ENCODE measurements around the gene KRT6B. TPM values are rescaled to one million over a fixed set of nuclear protein-coding genes. Genes with fewer than 3 reads are reported as not detected.

KRT6B gene
- total RNA-seq, 4 donors from 2014 or later: not detected

DNA sequence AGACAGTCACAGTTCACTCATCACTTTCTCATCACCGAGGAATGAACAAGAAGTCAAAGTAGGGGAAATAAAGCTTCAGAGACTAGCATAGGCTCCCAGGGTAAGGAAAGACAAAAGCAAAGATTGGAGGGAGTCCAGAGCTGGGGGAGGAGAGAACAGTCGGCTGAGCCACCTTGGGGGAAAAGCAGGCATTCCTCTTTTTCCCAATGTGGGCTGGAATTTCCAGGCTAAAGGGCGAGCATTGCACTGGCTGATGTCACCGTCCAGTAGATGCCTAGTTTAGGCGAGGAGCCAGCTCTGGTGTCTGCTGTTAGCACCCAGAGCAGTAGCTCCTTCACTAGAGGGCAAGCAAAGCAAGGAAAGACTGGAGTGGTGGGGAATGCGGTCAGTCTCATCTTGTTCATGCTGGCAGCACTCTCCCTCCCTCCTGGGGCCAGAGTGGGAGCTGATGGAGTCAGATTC, 9.3 kb downstream of the KRT6B start:
- no peak for ATAC-seq

DNA sequence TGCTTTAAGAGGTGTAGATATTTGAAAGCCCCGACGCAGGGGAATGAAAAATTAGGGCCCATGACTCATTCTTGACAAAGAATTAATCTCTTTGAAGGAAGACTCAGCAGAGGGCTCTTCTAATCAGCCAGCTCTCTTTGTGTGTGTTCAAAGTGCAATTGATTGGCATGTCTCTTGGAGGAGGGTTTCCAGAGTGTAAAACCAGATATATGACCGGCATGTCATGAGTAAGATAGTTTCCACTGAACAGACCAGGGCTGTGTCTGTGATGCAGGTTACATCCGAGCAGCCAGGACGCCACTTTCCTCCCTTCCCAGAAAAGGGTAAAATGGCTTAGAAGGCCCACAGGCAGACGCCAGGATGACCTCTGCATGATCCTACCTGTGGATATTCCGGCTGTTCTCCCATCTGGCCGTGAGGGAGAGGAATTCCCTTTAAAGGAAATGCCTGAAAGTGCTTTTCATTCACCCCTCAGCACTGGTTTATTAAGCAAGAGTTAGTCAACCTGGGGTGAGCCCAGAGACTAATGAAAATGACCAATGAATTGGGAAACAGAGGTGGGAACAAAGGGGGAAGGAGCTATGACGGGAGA, 10.5 kb downstream of the KRT6B start:
- no peaks in the 10 kb centered on the region for H3K4me1 ChIP-seq
- H3K27me3 ChIP-seq: peaks cover 0 to 5% (median 0%) of the 10 kb centered on the region in 3 donors
- in situ Hi-C loops (cut with MboI; ENCODE audit: low sequenced_read_pairs in 4 of 4): no loop called here
- no peak for TF ChIP-seq POLR2A (IDR thresholded peaks at IDR 0.05)
- TF ChIP-seq, protein P1, sequence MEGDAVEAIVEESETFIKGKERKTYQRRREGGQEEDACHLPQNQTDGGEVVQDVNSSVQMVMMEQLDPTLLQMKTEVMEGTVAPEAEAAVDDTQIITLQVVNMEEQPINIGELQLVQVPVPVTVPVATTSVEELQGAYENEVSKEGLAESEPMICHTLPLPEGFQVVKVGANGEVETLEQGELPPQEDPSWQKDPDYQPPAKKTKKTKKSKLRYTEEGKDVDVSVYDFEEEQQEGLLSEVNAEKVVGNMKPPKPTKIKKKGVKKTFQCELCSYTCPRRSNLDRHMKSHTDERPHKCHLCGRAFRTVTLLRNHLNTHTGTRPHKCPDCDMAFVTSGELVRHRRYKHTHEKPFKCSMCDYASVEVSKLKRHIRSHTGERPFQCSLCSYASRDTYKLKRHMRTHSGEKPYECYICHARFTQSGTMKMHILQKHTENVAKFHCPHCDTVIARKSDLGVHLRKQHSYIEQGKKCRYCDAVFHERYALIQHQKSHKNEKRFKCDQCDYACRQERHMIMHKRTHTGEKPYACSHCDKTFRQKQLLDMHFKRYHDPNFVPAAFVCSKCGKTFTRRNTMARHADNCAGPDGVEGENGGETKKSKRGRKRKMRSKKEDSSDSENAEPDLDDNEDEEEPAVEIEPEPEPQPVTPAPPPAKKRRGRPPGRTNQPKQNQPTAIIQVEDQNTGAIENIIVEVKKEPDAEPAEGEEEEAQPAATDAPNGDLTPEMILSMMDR (IDR thresholded peaks at IDR 0.05 in 4 of 5, conservative IDR thresholded peaks at IDR 0.05 in 1 of 5): no peak
- no peaks in the 10 kb centered on the region for H3K9me3 ChIP-seq
- no peaks in the 10 kb centered on the region for H3K36me3 ChIP-seq
- H3K27ac ChIP-seq: no peak overlapping the region
- no peak for DNase-seq
- ATAC-seq: no peak
- H3K4me3 ChIP-seq: no peak overlapping the region
- intact Hi-C loops (cut with DNase I; ENCODE audit: low total_unique reads): no loop called here

More for the DNA sequence above, 9.3 kb downstream of the KRT6B start:
- Histone ChIP-seq H3K36me3 (no peaks in the 10 kb centered on the region), H3K27ac (no peak overlapping the region), H3K9me3 (no peaks in the 10 kb centered on the region), H3K27me3 (peaks cover 0 to 5% (median 0%) of the 10 kb centered on the region in 3 donors), H3K4me3 (no peak overlapping the region), H3K4me1 (no peaks in the 10 kb centered on the region)
- DNase-seq: no peak
- no peak for TF ChIP-seq POLR2A (IDR thresholded peaks at IDR 0.05)
- TF ChIP-seq, protein P1 (IDR thresholded peaks at IDR 0.05 in 4 of 5, conservative IDR thresholded peaks at IDR 0.05 in 1 of 5): no peak
- intact Hi-C loops (cut with DNase I; ENCODE audit: low total_unique reads): no loop called here
- in situ Hi-C loops (cut with MboI; ENCODE audit: low sequenced_read_pairs in 4 of 4): no loop called here

DNA sequence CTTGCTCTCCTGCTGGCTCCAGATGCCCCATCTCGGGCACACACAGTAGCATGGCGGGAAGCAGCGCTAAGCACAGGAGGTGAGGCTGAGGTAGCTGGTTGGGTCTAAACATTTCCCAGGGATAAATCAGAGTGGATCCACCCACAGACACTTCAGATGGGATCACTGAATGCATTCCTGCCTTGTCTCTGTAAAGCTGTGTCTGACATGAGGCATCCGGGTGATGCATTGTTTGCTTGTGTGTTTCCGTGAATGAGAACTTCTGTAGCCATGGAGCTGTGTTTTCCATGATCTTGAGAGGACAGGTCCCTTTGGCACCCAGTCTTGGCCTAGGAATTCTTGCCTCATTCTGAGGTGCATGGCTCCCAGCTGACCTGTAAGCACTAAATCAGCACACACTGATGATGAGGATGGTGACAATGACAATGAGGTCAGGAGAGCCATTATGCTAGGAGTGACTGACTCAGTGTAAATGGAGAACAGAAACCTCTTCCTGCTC, 11.1 kb downstream of the KRT6B start:
- Histone ChIP-seq H3K27ac (no peak overlapping the region), H3K4me3 (no peak overlapping the region), H3K27me3 (peaks cover 0 to 5% (median 0%) of the 10 kb centered on the region in 3 donors), H3K36me3 (no peaks in the 10 kb centered on the region), H3K4me1 (no peaks in the 10 kb centered on the region), H3K9me3 (no peaks in the 10 kb centered on the region)
- DNase-seq (no peak), ATAC-seq (no peak)
- TF ChIP-seq, protein P1 (IDR thresholded peaks at IDR 0.05 in 4 of 5, conservative IDR thresholded peaks at IDR 0.05 in 1 of 5): no peak
- TF ChIP-seq POLR2A (IDR thresholded peaks at IDR 0.05): no peak
- intact Hi-C loops (cut with DNase I; ENCODE audit: low total_unique reads) (no loop called here), in situ Hi-C loops (cut with MboI; ENCODE audit: low sequenced_read_pairs in 4 of 4) (no loop called here)

DNA sequence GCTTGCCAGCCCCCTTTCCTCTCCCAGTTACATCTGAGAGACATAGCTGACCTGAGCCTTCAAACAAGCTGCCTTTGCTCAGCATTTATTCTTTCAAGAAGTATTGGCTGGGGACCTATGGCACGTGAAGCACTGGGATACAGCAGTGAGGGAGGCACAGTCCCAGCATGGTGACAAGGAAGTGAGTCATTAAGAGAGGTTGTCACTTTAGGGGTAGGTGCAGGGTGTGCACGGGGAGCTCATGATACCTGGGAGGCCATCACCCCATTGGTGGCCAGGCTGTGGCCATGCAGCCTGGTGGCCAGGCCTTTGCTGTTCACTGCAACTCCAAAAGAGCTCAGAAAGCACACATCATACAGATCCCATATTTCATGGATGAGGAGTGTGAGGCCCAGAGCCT, 12.1 kb downstream of the KRT6B start:
- in situ Hi-C loops (cut with MboI; ENCODE audit: low sequenced_read_pairs in 4 of 4): no loop called here
- ATAC-seq: no peak
- Histone ChIP-seq H3K27me3 (peaks cover 0 to 5% (median 2%) of the 10 kb centered on the region in 3 donors), H3K9me3 (no peaks in the 10 kb centered on the region), H3K27ac (no peak overlapping the region), H3K4me3 (no peak overlapping the region), H3K36me3 (no peaks in the 10 kb centered on the region), H3K4me1 (no peaks in the 10 kb centered on the region)
- intact Hi-C loops (cut with DNase I; ENCODE audit: low total_unique reads): no loop called here
- TF ChIP-seq, protein P1 (IDR thresholded peaks at IDR 0.05 in 4 of 5, conservative IDR thresholded peaks at IDR 0.05 in 1 of 5): no peak
- no peak for TF ChIP-seq POLR2A (IDR thresholded peaks at IDR 0.05)
- no peak for DNase-seq

Data from gastrocnemius medialis (tissue), 4 donors.